ENCODE data around the gene CBLB.
A peak's percentile ranks its signal among the peaks of the same experiment; 100 is the strongest.

Gene CBLB

DNA sequence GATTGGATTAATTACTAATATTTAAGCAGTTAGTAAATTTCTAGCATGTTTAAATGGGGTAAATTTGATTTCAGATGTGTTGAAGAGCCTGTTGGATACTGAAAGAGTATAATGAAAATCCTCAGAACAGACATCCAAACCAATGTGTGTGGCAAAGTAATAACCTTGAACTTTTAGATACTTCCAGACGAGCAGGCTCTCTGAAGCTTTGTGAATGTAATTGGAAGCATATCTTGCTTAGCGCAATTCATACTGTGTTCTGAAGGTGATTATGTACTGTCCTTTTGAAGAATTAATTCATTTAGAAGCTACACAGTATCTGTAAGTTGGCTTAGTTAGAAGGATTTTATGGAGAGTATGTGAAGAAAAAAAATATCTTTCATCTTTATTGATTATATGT, 161.8 kb downstream of the CBLB start:
- DNase-seq (ENCODE audit: low read depth in 1 of 2, low spot score in 1 of 2) = no peak

- DNase-seq (ENCODE audit: low read depth in 1 of 2, low spot score in 1 of 2) = no peak
Observed at GRCh38 chr3:105704726-105705410, 163.9 kb downstream of the CBLB start.

DNA sequence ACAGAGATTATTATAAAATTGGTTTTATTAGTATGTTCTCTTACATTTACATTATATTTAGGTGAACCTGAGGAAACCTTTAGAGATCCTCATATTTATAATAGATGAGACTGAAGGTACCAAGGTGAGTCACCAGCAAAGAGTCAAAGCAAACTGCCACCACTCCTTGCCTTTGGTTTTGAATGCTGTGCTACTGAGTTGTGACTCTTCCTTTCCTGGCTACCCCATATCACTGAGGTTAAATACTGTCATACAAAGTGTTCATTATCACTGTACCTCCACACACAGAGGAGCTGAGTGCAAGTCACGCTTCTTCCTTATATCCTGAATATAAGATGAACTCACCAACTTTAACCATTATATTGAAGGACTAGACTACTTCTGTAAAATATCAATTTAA, 168.2 kb downstream of the CBLB start:
- DNase-seq (ENCODE audit: low read depth in 1 of 2, low spot score in 1 of 2) = peak in 1 of 2 donors; percentile 1

DNA sequence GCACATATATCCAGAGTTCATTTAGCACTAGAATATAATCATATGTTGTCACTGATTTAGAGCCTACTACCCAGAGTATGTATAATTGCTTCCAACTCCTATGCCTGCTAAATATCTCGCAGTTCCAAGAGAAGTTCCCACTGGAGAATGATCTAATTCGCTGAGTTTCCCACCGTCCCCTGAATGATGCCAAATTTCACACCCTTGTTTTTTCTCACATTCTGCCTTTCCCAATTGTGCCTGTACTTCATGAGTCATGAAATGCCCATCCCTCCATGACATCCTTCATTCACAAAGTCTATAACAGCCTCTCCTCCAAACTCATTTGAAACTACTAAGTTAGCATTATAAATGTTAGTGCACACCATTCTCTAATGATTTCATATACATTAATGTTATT, 177.2 kb downstream of the CBLB start:
- DNase-seq (ENCODE audit: low read depth in 1 of 2, low spot score in 1 of 2) = no peak

GRCh38 chr3:105691053-105691452, 177.8 kb downstream of the CBLB start:
- no peak for DNase-seq (ENCODE audit: low read depth in 1 of 2, low spot score in 1 of 2)

DNA sequence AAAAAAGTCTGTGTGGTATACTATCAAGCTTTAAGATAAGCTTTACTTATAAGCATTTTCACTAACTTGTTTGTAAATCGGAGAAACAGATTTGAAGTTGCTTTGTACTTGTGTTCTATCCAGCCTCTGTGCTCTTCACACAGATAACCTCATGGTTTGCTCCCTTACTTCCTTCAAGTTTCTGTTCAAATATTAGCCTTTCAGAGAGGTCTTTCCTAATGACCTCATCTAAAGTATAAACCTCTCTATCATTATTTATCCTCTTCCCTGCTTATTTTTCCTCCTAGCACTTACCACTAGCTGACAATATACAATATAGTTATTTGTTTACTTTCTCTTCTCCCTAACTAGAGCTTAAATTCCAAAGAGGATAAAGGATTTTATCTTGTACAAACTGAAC, 180.0 kb downstream of the CBLB start:
- DNase-seq (ENCODE audit: low read depth in 1 of 2, low spot score in 1 of 2) = no peak

DNA sequence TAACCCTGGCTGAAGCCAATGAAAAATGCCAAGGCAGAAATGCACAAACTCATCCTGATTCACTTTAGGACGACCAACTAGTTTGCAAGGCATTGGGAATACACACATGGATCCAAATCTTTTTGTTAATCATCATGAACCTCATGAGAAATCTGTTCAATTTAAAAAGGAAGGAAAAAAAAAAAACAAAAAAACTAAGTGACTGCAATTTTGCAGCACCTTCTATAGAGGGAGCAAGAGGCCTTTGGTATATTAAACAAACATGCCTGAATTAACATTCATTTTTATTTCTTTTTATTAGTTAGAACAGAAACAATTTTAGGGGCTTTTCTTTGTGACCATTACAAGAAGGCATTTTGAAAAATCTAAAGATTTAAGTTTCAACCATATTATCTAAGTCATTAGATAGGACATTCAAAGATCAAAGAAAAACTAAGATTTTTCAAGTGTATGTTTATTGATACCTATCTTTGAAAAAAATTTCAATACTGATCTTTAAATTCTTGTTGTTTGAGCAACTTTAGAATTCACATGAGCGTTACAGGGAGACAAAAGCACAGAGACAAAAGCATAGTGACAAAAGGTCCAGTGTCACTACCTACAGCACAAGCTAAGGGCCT, 182.4 kb downstream of the CBLB start:
- DNase-seq (ENCODE audit: low read depth in 1 of 2, low spot score in 1 of 2) = no peak

GRCh38 chr3:105679951-105680350, 188.9 kb downstream of the CBLB start:
- DNase-seq (ENCODE audit: low read depth in 1 of 2, low spot score in 1 of 2) = no peak

DNA sequence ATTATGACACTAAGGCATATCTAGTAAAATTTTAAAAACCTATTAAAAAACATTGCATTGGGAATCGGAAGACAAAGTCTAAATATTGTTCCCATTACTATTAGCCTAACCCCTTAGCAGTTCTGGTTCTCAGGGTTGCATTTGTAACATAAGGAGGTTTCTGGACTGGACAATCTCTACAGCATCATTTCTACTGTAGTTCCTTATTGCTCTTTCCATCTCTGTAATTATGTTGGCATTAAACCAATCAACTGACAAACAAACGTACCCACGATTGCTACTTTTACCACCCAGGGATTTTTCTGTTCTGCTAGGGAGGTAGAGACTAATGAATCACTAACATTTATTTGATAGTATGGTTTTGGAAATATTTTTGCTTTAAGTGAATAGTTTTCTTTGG, 190.8 kb downstream of the CBLB start:
- DNase-seq (ENCODE audit: low read depth in 1 of 2, low spot score in 1 of 2) = no peak

GRCh38 chr3:105676621-105677300, 192.1 kb downstream of the CBLB start:
- DNase-seq (ENCODE audit: low read depth in 1 of 2, low spot score in 1 of 2) = peak; percentile 10 to 35

GRCh38 chr3:105674437-105675065, 194.3 kb downstream of the CBLB start:
- DNase-seq (ENCODE audit: low read depth in 1 of 2, low spot score in 1 of 2) = no peak

DNA sequence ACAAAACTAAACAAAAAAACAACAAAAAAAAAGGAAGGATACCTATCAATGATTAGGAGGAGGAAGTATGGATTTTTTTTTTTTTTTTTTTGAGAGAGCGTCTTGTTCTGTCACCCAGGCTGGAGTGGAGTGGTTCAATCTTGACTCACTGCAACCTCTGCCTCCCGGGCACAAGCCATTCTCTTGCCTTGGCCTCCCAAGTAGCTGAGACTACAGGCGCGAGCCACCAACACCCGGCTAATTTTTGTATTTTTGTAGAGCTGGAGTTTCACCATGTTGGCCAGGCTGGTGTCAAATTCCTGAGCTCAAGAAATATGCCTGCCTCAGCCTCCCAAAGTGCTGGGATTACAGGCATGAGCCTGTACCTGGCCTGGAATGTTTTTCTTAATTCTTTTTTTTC, 195.8 kb downstream of the CBLB start:
- DNase-seq (ENCODE audit: low read depth in 1 of 2, low spot score in 1 of 2) = no peak

DNA sequence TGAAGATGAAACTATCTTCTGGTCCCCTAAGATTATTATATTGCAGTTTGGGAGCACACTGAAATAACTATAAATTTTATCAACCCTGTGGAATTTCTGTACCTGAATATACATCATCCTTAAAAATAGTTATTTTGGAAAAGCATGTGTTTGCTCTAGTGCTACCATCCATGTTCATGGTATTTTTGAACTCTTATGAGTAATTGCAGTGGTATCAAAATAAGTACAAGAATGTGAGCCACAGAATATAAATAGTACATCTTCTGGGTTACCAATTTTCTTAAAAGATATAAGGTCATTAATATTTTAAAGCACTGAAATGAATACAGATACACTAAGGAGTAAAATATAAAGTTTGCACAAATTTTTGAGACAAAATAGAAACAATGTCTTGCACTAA, 206.5 kb downstream of the CBLB start:
- no peak for DNase-seq (ENCODE audit: low read depth in 1 of 2, low spot score in 1 of 2)

GRCh38 chr3:105661461-105661860, 207.4 kb downstream of the CBLB start:
- DNase-seq (ENCODE audit: low read depth in 1 of 2, low spot score in 1 of 2) = no peak

DNA sequence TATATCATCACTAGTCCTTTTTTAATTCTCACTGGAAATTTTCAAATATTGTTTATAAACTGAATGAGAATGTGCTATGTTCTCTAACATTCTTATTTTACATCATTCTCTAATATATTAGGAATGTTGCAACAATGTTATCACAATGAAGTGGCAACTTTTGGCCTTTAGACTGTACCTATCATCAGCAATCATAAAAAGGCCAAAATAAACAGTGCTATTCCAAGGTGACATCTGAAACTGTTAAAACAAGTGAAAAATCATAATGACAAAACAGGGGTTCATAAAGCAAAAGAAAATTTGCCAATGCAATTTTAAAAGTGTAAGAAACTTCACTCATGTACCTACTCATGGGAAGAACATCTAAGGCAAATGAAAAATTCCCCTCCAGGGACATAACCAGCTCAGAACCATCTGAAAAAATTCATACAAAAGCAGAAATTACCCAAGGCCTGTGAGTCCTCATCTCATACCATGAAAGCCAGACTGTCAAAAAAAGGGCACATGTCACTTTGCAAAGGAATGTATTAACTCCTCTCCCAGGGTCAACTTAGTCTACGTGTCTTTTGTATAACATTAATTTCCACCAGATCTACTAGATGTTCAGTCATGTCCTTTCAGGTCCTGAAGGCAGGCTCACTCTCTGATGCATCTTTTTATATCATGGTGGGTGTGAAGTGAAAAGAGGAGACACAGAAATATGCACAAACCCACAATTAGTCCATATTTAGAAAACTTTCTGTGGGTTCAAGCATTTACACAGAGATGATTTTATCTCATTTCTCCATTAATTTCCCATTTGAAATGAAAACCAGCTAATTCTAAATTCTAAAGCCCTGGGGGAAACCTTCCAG, 211.9 kb downstream of the CBLB start:
- no peak for DNase-seq (ENCODE audit: low read depth in 1 of 2, low spot score in 1 of 2)

- no peak for DNase-seq (ENCODE audit: low read depth in 1 of 2, low spot score in 1 of 2)
Observed at GRCh38 chr3:105653868-105654267, 214.9 kb downstream of the CBLB start.

GRCh38 chr3:105653166-105653565, 215.6 kb downstream of the CBLB start:
- no peak for DNase-seq (ENCODE audit: low read depth in 1 of 2, low spot score in 1 of 2)

DNA sequence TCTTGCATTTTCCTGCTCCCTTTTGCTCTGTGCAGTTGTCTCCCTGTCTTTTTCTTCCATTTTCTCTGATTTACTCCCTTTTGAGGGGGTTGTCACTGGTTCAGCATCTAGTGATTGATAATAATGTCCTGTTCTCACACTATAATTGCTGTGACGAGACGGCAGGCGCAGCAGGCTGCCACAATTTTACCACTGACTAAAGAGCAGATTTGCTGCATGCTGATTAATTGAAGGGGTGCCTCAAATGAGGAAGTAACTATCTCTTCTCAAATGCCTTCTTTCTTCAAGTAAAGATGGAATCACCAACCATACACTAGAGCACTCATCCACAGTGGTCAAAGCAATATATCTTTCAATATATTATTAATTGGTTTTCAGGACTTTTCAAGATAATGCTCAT, 219.3 kb downstream of the CBLB start:
- DNase-seq (ENCODE audit: low read depth in 1 of 2, low spot score in 1 of 2) = no peak

DNA sequence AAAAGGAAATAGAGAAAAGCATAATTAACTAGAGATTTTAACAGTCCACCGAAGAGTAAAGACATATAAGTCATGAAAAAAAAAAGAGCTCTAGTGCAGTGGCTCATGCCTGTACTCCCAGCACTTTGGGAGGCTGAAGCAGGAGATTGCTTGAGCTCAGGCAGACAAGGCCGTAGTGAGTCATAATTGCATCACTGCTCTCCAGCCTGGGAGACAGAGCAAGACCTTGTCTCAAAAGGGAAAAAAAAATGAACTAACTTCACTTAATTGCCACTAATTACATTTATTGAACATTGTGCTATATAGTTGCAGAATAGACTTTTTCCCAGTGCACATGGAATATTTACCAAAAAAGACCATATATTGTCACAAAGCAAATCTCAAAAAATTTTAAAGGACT, 221.8 kb downstream of the CBLB start:
- DNase-seq (ENCODE audit: low read depth in 1 of 2, low spot score in 1 of 2) = no peak

GRCh38 chr3:105639131-105639530, 229.7 kb downstream of the CBLB start:
- no peak for DNase-seq (ENCODE audit: low read depth in 1 of 2, low spot score in 1 of 2)

DNA sequence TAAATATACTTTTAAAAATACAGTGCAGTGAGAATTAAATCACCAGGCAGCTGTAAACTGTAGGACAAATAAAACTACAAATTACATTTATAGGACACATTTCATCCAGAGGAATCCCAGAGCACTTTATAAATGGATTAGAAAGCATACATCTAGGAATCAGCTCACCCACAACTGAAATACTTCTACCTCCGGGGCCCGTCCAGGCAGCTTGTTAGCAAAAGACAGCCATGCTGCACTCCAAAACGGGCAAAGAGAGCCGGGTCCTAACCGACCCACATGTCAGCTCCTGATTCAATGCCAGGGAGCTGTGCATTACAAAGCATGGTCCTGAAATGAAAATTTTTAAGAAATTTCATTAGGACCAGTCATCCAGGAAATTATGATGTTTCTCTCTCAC, 234.1 kb downstream of the CBLB start:
- no peak for DNase-seq (ENCODE audit: low read depth in 1 of 2, low spot score in 1 of 2)

Measured in activated CD4-positive, alpha-beta T cell treated with anti-CD3 and anti-CD28 coated beads, Interleukin-2, amount 50 U/mL, for 24 hours (primary cell).